Tibial nerve (tissue), 4 donors: Measurements from ENCODE around the gene AQP12A.
"Not testable (repeated sequence)": the region's sequence is repeated elsewhere in the genome, so short reads cannot be mapped to it uniquely, and the experiment has no call there.

Experiments
- CTCF ChIP-seq, 5 experiments: fragments of 200-600 bp in 3 of 5; fragments of 450-650 bp in 2 of 5; sonication (generic) in 3 of 5; IDR thresholded peaks; one replicate each; pipeline ENCODE4 v1.5.1; 2016 to 2019; ENCODE audit warnings: antibody characterized with exemption in 5 of 5, mild to moderate bottlenecking in 3 of 5, moderate library complexity in 2 of 5
- EP300 ChIP-seq, 2 donors: sonication (generic); formaldehyde crosslinking; IDR thresholded peaks; one replicate each; pipeline ENCODE4 v1.6.1; 2017; ENCODE audit warnings: antibody characterized with exemption in 2 of 2, mild to moderate bottlenecking in 1 of 2

GRCh38 chr2:240696469-240696868 is 4.8 kb downstream of the AQP12A start:
- TF ChIP-seq CTCF, EP300 (IDR thresholded peaks at IDR 0.05): not testable (repeated sequence)
